ENCODE data around the gene C6orf62. TPM values are rescaled to one million over a fixed set of nuclear protein-coding genes. Genes with fewer than 3 reads are reported as not detected.
"Not testable (repeated sequence)": the region's sequence is repeated elsewhere in the genome, so short reads cannot be mapped to it uniquely, and the experiment has no call there.

C6orf62 gene
- total RNA-seq, 4 donors from 2014 or later: 58.4 to 108 (median 87.3) TPM

DNA sequence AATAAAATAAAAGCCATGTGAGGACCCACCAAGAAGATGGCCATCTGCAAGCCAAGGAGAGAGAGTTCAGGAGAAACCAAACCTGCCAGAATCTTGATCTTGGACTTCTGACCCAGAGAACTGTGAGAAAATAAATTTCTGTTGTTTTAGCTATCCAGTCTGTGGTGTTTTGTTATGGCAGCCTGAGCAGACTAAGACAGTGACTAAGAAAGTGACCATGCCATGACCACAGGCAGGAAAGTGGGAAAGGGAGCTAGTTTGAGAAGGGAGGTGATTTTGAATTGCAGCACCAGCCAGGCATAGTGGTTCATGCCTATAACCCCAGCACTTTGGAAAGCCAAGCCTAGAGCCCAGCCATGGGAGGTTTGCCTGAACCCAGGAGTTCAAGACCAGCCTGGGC is 21.9 kb upstream of the C6orf62 start:
- DNase-seq: no peak

GRCh38 chr6:24738741-24739140 is 19.8 kb upstream of the C6orf62 start:
- Histone ChIP-seq H3K4me3 (replicated peaks in 1 of 3) (no peak overlapping the region), H3K27me3 (no peaks in the 10 kb centered on the region), H3K36me3 (no peaks in the 10 kb centered on the region), H3K9me3 (no peaks in the 10 kb centered on the region), H3K27ac (no peak overlapping the region), H3K4me1 (no peaks in the 10 kb centered on the region)
- DNase-seq: no peak
- TF ChIP-seq, protein P1, sequence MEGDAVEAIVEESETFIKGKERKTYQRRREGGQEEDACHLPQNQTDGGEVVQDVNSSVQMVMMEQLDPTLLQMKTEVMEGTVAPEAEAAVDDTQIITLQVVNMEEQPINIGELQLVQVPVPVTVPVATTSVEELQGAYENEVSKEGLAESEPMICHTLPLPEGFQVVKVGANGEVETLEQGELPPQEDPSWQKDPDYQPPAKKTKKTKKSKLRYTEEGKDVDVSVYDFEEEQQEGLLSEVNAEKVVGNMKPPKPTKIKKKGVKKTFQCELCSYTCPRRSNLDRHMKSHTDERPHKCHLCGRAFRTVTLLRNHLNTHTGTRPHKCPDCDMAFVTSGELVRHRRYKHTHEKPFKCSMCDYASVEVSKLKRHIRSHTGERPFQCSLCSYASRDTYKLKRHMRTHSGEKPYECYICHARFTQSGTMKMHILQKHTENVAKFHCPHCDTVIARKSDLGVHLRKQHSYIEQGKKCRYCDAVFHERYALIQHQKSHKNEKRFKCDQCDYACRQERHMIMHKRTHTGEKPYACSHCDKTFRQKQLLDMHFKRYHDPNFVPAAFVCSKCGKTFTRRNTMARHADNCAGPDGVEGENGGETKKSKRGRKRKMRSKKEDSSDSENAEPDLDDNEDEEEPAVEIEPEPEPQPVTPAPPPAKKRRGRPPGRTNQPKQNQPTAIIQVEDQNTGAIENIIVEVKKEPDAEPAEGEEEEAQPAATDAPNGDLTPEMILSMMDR (IDR thresholded peaks at IDR 0.05): no peak
- no peak for TF ChIP-seq POLR2A (IDR thresholded peaks at IDR 0.05)
- 72 to 81% methylated on average over 2 to 3 of the region's 3 CpGs for WGBS, 2 donors
- intact Hi-C loops (cut with DNase I): no loop called here

More for the DNA sequence above, 21.9 kb upstream of the C6orf62 start:
- Histone ChIP-seq H3K27ac (no peak overlapping the region), H3K4me3 (replicated peaks in 1 of 3) (no peak overlapping the region), H3K36me3 (no peaks in the 10 kb centered on the region), H3K4me1 (no peaks in the 10 kb centered on the region), H3K9me3 (no peaks in the 10 kb centered on the region), H3K27me3 (no peaks in the 10 kb centered on the region)
- intact Hi-C loops (cut with DNase I): no loop called here
- TF ChIP-seq, protein P1 (IDR thresholded peaks at IDR 0.05): no peak
- no peak for TF ChIP-seq POLR2A (IDR thresholded peaks at IDR 0.05)

DNA sequence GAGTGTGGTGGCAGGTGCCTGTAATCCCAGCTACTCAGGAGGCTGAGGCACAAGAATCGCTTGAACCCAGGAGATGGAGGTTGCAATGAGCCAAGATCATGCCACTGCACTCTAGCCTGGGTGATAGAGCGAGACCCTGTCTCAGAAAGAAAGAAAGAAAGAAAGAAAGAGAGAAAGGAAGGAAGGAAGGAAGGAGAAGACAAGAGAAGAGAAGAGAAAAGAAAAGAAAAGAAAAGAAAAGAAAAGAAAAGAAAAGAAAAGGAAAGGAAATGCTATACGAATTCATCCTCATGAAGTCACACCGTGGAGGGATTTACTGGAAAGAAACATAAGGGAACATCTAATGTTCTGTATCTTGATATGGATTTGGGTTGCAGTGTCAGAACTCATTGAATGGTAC is 15.8 kb upstream of the C6orf62 start:
- H3K36me3 ChIP-seq; intact Hi-C loops (cut with DNase I); H3K4me3 ChIP-seq (replicated peaks in 1 of 3); H3K9me3 ChIP-seq; H3K27me3 ChIP-seq; H3K4me1 ChIP-seq; H3K27ac ChIP-seq; DNase-seq: not testable (repeated sequence)
- 93 to 94% methylated on average over 4 of the region's 4 CpGs for WGBS, 2 donors

DNA sequence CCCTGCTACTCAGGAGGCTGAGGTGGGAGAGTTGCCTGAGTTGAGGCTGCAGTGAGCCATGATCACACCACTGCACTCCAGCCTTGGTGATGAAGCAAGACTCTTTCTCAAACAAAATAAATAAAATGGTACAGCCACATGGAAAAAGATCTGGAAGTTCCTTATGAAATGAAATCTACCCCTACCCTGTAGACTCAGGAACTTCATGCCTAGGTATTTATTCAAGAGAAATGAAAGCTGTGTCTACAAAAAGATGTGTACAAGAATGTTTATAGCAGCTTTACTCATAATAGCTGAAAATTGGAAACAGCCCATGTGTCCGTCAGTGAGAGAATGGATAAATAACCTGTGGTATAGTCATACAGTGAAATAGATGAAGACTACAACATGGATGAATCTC is 15.2 kb upstream of the C6orf62 start:
- no peak for DNase-seq
- no peak overlapping the region for H3K27ac ChIP-seq
- no peaks in the 10 kb centered on the region for H3K27me3 ChIP-seq
- H3K9me3 ChIP-seq: no peaks in the 10 kb centered on the region
- H3K36me3 ChIP-seq: no peaks in the 10 kb centered on the region
- intact Hi-C loops (cut with DNase I): no loop called here
- H3K4me1 ChIP-seq: no peaks in the 10 kb centered on the region
- WGBS, 2 donors: 94 to 96% methylated on average over 1 of the region's 1 CpG
- TF ChIP-seq, protein P1 (IDR thresholded peaks at IDR 0.05): no peak
- TF ChIP-seq POLR2A (IDR thresholded peaks at IDR 0.05): no peak
- H3K4me3 ChIP-seq (replicated peaks in 1 of 3): no peak overlapping the region

- not testable (repeated sequence) for H3K36me3 ChIP-seq
- WGBS, 2 donors: 85 to 88% methylated on average over 4 to 6 of the region's 6 CpGs
Observed at GRCh38 chr6:24731456-24732134, 12.6 kb upstream of the C6orf62 start.

DNA sequence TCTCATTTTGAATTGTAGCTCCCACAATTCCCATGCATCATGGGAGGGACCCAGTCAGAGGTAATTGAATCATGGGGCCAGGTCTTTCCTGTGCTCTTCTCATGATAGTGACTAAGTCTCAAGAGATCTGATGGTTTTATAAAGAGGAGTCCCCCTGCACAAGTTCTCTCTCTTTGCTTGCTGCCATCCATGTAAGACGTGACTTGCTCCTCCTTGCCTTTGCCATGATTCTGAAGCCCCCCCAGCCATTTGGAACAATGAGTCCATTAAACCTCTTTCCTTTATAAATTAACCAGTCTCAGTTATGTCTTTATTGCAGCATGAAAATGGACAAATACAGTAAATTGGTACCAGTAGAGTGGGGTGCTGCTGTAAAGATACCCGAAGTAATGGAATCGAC is 11.7 kb upstream of the C6orf62 start:
- H3K9me3 ChIP-seq; H3K27me3 ChIP-seq; H3K27ac ChIP-seq; H3K4me1 ChIP-seq; H3K4me3 ChIP-seq (replicated peaks in 1 of 3); H3K36me3 ChIP-seq; intact Hi-C loops (cut with DNase I); DNase-seq: not testable (repeated sequence)
- 96 to 97% methylated on average over 3 of the region's 3 CpGs for WGBS, 2 donors

More at GRCh38 chr6:24731456-24732134, 12.6 kb upstream of the C6orf62 start:
- H3K4me3 ChIP-seq (replicated peaks in 1 of 3); H3K27me3 ChIP-seq; intact Hi-C loops (cut with DNase I); H3K9me3 ChIP-seq; H3K4me1 ChIP-seq; DNase-seq; H3K27ac ChIP-seq: not testable (repeated sequence)

Data from thyroid gland (tissue), 4 donors.